NCI-H2107 treated with DMSO at 0.1 percent for 48 hours (cell line): ENCODE data around the gene SLC41A1.
A peak's percentile ranks its signal among the peaks of the same experiment; 100 is the strongest.
"Not testable (repeated sequence)": the region's sequence is repeated elsewhere in the genome, so short reads cannot be mapped to it uniquely, and the experiment has no call there.

Experiments used
- DNase-seq: peaks from one replicate; lab custom pipeline; 2025; ENCODE audit not compliant: unreplicated experiment; lab: John Stamatoyannopoulos, UW

SLC41A1 gene

DNA sequence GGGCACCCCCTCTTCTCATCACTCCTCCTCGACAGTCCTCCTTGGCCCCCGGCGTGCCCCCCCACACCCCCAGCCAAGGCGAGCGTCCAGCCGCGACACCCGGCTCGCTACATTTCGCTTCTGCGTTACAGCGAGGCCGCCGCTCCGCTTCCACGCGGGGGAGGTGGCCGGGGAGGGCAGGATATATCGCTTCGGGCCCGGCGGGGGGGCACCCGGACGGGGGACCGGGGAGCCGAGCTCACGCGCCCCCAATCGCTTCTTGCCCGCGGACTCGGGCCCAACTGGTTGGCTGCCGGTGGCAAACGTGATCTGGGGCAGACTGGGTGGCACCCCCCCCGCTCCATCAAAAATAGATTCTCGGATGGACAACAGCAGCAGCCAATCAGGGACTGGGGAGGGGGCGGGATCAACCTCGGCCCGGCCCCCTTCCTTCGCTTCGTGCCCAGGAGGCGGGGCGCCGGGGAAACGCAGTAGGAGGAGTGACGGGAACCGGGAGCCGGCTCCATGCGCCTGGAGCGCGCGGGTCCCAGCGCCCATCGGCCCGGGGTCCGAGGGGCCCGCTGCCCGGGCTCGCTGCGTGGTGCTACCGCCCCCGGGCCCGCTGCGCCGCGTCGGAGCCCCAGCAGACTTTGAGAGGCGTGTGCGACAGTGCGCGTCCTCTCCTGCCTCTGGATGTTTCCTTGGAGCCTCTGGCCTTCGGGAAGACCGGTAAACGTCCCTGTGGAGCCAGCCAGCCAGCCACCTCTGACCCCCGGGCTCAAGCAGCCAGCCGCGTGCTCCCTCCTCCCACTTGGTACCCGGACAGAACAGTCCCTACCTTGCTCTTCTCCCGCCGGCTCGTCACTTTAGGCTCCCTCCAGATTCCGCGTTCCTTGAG, at the start of gene SLC41A1:
SLC41A1 (minus strand) TSS at position 321 of the 877 bp plus-strand sequence. CDS start 2,757 bp downstream, outside the sequence.
- DNase-seq = peak; percentile 83

DNA sequence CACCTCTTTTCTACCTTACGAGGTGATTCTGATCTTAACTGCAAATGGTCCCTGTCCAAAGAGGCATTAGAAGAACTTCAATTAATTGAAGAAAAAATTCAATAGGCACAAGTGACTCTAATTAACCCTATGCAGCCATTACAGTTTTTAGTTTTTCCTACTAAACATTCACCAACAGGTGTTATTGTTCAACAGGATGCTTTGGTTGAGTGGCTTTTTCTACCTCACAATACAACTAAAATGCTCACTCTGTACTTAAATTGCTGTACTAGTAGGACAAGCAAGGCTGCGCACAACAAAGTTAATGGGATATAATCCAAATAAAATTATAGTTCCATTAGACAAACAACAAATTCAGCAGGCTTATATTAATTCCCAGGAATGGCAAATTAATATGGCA, 48.5 kb upstream of the SLC41A1 start:
- no peak for DNase-seq

- DNase-seq = no peak
Measured at GRCh38 chr1:205858141-205858961, 45.4 kb upstream of the SLC41A1 start.

- DNase-seq = not testable (repeated sequence)
Measured at GRCh38 chr1:205857501-205857900, 44.5 kb upstream of the SLC41A1 start.

DNA sequence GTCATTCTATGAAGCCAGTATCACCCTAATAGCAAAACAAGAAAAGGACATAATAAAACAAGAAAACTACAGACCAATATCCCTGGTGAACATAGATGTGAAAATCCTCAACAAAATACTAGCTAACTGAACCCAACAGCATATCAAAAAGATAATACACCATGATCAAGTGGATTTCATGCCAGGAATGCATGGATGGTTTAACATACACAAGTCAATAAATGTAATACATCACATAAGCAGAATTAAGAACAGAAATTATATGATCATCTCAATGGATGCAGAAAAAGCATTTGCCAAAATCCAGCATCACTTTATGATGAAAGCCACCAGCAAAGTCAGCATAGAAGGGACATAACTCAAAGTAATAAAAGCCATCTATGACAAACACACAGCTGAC, 43.4 kb upstream of the SLC41A1 start:
- DNase-seq = no peak

GRCh38 chr1:205852969-205853368, 40.0 kb upstream of the SLC41A1 start:
- no peak for DNase-seq

GRCh38 chr1:205851993-205852392, 39.0 kb upstream of the SLC41A1 start:
- no peak for DNase-seq

- no peak for DNase-seq
Measured at GRCh38 chr1:205849619-205850355, 36.8 kb upstream of the SLC41A1 start, which contains the start of gene PM20D1. Gene PM20D1 (minus strand): TSS chr1:205850132. CDS start chr1:205850072, 60 bp downstream.

- no peak for DNase-seq
Measured at GRCh38 chr1:205843036-205843859, 30.2 kb upstream of the SLC41A1 start.

DNA sequence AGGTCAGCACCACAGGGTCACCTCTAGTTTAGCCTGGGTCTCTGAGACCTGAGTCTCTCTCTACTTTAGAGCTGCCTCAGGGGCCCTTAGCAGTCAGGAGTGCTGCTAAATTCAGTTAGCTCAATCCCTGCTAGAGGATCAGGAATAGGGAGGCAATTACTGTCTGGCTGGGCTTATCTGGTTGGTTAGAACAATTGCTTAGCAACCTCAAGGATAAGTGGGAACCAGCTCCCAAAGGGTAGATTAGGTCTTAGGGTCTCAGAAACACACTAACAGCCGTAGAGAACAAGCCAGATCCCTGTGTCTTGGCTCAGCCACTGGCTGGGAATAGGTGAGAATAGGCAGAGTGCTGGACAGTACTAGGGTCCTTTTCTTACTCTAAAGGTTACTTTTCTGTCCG, 29.2 kb upstream of the SLC41A1 start:
- no peak for DNase-seq

DNA sequence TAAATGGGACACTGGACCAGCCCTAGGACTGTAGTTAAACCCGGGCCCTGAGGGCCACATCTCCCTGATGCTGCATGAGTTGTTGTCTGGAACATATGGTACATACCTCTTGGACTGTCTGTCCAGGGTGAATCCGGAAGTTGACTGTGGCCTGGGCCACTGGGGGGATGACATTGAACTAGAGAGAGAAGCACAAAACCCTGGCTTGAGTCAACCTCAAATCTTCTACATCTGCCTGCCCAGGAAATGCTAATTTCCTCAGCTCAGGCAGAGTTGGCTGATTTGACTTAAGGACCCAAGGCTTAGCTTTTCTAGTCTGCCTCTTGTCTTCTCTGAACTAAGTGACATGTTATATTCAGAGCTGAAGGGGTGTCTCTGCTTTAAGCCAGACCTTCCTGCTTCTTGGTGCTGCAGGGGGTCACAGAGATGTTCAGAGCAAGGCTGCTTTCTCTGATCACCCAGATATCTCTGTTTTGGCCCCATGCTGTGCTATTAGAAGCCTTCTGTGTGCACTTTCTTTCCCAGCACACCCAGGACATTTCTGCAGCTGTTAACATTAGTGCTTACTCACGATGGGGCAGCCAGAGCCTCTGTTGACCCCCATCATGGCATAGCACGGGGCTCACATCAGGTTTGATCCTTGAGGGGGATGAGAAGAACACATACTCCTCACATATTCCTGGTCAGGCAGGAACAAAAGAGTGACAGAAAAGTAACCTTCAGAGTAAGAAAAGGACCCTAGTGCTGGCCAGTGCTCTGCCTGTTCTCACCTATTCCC, 27.3 kb upstream of the SLC41A1 start:
- no peak for DNase-seq

DNA sequence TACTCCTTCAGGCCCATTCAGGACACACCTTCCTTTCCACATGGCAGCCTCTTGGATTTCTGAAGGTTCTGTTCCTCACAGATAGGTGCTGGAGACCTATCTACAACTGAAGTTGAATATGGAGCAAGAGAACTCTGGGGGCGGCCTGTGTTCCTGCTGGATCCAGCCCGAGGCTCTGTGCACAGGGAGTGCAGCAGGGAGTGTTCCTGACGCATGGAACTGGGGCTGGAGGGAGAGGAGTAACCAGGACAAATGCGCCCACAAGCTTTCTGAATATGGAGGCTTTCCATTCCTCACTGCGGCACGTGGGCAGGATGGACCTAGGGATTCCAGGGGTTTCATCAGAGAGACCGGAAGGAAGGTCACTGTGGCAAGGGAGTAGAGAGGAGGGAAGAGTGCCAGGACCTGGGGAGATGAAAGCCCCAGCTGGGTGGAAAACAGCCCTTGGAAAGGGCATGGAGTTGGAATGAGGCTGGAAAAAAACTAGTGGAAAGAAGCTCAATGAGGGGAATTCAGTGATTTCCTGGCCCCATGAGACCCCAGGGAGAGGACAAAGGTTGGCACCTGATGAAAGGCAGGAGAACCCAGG, 24.5 kb upstream of the SLC41A1 start:
- no peak for DNase-seq

DNA sequence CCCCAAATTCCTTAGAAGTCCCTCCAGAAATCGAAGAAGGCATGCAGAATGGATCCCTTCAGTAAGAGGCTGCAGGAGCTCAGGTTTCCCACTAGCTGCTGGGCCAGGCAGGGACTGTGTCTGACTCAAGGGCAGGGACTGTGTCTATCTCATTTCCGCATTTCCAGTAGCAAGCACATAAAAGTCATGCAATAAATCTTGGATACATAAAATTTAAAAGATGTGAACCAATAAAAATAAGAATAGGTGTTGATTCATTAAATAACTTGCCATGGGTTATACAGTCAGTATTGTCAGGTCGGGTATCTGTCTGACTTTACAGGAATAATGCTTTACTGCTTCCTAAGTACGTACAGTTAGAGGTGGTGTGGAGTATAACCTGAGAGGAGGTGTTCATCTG, 21.8 kb upstream of the SLC41A1 start:
- DNase-seq = no peak

GRCh38 chr1:205832326-205832751, 19.3 kb upstream of the SLC41A1 start:
- DNase-seq = no peak

DNA sequence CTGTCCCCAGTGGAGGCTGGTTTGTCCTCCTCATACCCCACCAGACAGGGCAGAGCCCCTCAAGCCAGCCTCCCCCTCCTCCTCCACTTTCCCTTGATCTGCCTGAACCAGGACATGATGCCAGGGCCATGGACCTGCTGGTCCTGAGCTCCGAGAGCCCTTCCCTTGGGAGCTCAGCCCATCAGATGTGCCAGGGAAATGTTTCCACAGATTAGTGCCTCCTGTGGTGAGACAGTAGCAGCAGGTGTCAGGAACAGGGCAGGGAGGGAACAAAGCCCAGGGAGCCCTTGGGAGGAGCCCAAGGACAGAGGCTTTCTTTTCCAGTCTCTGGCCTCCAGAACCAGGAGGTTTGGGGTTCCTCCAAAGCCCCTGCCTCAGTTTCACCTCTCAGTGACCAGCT, 14.6 kb upstream of the SLC41A1 start:
- DNase-seq = peak; percentile 77

DNA sequence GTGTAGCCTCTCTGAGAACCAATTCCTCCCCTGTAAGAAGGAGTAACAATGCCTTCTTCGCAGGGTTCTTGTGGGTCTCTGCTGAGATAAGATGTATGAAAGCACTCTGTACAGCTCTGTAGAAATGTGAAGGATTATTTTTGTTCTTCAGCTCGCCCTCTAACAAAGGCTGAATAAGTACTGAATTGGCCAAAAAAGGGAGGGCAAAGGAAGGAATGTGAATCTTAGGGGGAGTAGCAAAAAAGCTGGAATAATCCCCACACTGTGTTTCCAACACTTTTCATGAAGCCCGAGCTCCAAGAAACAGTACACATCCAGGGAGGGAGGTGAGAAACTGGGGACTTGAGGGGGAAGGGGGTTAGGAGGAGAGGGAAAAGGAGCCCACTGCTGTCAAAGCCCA, 14.0 kb upstream of the SLC41A1 start:
- DNase-seq = no peak

DNA sequence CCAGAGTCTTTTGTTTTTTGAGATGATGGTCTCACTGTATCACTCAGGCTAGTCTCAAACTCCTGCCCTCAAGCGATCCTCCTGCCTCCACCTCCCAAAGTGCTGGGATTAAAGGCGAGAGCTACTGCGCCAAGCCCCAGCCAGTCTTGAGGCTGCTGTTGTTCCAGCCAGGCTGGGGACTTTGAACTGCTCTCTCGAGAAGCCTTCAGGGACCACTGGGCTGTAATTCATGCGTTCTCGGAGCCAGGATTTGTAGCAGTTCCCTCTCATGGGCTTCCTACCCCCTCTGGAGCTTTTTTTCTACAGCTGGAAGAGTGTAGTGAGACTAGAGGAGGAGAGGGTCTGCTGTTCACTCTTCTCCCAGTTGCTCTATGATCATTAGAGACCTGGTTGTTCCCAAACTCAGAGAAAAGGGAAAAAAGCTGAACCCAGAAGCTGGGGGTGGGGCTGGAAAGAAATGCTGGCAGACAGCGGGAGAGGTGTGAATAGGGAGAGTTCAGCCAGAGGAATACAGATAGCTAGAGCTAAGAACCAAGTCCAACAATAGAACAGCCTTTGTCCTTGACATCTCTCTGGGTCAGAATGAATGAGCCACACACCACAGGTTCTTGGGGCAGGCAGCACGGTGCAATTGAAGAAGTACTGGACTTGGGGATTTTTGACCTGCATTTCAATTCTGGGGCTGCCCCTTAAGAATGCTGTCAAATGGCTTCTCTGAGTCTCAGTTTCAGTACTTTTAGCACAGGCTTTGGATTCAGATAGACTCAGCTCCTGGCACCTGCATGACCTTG, 13.2 kb upstream of the SLC41A1 start:
- DNase-seq = no peak

GRCh38 chr1:205824180-205824579, 11.2 kb upstream of the SLC41A1 start:
- DNase-seq = no peak
